HG03432 (cell line): Measurements from ENCODE around the gene STPG4.
"Not testable (repeated sequence)": the region's sequence is repeated elsewhere in the genome, so short reads cannot be mapped to it uniquely, and the experiment has no call there.

Experiments
- ATAC-seq: cut with Tn5 transposase; IDR thresholded peaks from one replicate; pipeline ENCODE4 v1.9.1; 2021; ENCODE audit warnings: mild to moderate bottlenecking, moderate library complexity; ENCODE audit not compliant: unreplicated experiment

The STPG4 gene

DNA sequence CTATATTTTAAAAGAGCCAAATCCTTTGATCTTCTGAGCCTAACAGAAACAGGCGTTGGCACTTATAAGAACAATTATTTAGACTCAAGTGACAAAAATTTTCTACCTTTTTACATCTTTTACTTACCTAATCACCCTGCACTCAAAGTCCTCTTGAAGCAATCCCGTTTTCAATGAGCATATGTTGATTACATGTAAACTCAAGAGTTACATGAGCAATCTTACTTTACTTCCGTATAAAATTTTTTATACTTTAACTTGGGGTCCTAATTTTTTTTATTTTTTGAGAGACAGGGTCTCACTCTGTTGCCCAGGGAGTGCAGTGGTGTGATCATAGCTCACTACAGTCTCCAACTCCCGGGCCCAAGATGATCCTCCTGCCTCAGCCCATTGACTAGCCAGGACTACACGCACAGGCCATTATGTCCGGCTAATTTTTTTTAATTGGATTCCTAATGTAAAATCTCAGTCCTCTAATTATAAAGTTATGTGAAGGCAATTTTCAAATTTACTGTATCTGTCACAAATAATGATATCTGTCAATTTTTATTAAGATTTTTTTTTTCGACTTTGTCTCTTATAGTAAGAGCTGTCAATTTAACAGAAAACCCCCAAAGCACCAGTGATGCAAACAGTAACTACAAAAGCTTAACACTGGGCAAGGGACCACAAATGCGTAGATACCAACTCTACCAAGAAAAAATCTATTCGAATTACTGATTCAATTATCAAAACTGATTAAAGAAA, 19.1 kb upstream of the STPG4 start:
- ATAC-seq, result no peak

DNA sequence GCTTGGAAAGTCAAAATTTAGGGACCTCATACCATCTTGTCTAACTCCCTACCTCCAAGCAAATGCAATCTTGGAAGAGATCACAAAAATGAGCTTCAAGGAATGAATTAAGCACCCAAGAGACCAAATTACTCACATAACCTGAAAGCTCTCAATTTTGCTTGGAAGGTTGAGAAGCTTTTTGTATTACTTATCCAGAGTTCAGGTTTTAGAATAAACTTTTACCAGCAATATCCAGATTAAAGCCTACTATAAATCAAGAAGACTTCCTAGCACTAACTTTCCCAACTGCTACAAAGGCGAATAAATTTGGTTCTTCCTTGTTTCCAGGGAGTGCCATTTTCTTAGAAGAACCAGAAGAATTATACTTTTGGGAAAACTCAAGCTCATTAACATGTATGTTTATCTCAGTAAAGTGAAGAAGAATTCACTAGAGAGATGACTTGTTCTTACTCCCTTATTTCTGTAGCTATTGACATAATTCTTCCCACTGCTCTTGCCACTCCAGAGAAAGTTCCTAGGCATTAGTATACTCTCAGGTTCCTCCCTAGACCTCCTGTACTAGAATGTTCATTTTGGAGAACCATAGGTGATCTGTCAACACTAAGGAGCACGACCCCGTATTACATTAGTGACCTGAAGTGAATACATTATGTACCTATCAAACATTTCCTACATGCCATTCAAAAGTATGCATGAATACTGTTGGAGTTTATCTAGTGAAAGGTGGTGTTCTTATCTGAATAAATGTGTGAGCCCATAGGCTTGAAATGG, 18.0 kb upstream of the STPG4 start:
- no peak for ATAC-seq

DNA sequence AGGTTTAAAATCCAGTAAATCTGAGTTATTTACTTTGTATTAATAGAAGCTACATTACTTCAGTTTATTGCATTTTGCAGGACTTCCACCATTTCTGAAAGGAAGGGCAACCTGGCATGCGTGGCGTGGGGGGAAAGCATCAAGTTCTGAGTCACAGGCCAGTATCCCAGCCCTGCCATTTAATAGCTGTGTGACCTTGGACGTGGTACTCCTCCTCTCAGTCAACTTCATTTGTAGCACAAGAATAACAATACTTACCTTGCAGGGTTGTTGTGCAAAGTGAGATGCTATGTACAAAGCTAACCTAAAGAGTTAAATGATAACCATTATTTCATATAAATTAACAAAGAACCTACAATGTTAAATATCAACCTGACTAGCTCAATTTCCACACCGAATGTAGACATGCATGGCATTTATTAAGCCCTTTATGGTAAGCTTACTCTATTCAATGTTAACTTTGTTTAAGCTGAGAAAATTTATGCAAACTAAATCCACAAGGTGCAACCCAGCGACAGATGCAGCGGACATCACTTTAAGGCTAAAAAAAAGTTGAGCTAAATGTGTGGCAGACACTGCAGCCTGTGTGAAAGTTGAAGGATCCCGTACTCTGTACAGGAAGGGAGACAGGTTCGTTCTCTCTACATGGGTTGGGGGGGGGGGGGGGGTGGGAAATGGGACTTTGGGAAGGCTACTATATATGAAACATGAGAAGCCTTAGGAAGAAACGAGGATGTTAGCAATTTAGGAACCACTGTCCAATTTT, 17.2 kb upstream of the STPG4 start:
- ATAC-seq, result no peak

DNA sequence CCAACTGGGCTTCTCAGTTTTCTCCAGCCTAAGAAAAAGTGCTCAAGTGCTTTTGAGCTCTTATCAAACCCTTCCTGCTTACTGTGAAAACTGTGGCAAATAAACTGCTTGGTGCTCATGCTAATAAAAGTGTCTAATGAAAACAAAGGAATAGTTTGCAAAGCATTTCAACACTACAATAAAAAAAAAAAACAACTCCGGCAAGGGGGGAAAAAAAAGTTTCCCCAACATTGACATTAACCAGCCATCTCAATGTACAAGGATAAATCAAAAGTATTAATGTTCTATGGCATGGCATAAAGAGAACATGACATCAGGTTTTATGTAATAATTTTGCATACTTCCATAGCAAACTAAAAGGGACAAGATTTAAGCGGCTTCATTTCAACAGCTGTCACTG, 14.7 kb upstream of the STPG4 start:
- ATAC-seq, result no peak

DNA sequence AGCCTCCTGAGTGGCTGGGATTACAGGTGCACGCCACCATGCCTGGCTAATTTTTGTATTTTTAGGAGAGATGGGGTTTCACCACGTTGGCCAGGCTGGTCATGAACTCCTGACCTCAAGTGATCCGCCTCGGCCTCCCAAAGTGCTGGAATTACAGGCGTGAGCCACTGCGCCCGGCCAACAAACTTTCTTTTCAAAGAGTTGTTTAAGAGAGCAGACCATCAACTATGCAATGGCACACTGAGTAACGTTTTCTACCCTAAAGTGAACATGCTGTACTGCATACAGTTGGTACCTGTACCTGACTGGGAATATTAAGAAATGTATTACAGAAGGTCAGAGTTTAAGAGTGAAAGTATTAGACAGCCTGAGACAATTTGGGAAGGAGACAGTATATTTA, 13.8 kb upstream of the STPG4 start:
- ATAC-seq, result not testable (repeated sequence)

DNA sequence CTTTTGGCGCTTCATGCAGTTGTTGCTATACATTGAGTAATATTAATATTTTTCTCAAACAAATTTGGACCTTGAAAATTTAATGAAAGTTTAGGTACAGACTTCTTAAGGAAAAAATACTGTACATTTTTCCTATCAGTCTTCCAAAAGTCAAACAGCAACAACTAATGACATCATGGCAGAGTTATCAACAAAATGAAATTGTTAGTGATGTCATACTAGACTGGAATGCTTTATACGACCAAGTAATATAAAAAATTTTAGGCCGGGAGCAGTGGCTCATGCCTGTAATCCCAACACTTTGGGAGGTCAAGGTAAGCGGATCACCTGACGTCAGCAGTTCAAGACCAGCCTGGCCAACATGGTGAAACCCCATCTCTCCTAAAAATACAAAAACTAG, 12.0 kb upstream of the STPG4 start:
- ATAC-seq, result no peak

DNA sequence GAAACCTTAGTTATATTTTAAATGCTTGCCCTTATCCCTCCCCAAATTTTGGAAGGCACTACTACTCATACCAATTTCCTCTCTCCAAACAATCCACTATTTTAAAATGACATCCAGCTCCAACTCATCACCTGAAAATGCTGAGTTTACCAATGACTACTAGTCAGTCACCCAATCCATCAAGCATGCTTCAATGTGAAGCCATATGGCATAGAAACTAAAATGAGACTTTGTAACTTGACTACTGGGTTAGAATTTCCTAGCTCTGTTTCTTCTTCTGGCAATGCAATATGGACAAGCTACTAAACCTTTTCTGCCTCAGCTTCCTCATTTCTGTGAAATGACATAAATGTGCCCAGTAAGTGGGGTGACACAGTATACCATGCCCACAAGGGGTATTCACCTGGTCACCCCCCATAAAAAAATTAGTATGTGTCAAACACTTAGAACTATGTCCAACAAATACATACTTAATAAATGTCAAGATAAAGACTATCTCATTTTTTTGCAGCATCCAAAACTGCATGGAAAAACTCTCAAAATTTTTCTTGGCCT, 10.0 kb upstream of the STPG4 start:
- no peak for ATAC-seq

DNA sequence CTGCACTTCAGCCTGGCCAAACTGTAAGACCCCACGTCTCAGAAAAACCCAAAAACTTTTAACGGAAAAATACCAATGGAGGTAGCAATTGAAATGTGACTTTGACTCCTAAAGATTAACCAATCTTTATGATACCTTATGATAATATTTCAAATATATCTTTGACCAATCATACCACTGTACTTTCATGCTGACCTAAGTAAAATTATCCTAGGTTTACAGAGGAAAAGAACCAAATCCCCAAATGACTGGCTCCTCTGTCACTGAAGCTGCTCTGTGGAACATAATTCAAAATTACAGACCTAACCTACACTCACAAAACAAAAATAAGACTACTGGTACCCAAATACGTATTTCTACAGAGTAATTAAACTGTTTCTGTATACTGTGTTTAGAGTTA, 7.7 kb upstream of the STPG4 start:
- no peak for ATAC-seq

DNA sequence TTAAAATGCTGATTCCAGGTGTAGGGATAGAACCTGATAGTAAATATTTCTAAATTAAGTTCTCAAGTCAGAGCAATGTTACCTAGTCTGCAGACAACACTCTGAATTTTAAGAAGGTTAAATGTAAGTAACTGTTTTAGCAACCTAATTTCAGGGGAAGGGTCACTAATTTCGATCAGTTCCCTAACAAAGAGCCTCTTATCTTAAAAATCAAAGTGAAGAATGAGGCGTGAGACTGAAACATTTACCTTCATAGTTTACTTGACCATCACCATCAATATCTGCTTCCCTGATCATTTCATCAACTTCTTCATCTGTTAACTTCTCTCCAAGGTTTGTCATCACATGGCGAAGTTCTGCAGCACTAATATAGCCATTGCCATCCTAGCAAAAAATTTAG, 6.4 kb upstream of the STPG4 start:
- ATAC-seq, result no peak

DNA sequence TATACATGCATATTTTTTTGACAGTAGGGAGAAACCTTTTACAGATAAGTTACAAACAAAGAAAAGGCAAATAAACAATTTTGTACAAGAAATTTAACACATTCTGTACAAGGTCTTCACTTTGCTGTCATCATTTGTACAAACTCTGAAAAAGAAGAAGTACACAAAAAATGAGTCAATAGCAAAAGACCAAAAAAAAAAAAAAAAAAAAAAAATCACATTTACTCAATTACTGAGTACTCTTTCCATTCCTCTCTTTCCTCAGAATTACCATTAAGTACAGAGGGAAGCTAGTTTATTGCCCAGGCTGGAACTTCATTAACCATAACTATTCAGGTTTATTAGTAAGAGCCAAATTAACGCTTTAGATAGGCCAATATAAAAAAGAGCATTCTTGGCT, 5.6 kb upstream of the STPG4 start:
- no peak for ATAC-seq

DNA sequence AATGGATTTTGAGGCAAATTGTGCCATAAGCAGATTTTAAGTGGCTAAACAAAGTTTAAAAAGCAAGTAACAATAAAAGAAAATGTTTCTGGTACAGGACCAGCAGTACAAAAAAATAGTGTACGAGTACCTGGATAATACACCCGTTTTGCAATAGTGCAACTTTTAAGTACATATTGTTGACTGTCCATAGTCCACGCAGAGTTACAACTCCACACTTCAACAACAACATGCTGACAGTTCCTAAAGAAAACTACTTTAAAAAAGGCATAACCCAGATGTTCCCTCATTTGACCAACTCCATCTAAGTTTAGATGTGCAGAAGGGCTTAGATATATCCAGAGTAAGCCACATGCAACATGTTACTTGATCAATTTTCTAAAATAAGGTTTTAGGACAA, 5.1 kb upstream of the STPG4 start:
- ATAC-seq, result no peak

DNA sequence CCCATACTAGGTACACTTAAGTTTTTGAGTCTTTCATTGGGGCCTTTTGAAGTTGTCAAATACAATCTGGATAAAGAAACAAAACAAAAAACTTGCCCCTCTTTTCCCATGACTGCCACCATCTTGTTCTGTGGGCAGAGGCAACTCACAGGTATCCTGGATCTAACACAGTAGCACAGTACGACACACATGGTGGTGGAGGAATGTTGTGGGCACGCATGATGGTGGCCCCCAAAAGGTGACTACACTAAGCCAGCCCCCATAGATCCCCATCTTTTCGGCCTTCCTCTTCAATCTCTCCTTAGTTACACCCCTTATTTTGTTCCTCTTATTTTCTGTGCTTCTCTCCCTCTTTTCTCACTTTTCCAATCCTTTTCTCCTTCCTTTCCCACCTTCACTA, 4.5 kb upstream of the STPG4 start:
- ATAC-seq, result no peak

DNA sequence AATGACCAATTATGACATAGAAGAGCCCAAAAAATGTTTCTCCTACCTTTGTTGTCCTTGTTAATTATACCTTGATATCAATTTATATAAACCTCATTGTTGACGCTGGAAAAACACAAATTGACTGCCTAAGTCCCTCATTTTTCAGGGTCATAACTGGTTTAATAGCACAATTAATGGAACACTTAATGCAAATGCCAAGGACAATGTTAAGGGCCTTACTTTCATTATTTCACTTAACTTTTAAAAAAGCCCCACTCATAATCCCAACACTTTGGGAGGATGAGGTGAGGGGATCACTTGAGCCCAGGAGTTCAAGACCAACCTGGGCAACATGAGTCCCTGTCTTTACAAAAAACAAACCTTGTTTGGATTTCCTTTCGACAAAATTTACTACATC, 3.5 kb upstream of the STPG4 start:
- no peak for ATAC-seq

DNA sequence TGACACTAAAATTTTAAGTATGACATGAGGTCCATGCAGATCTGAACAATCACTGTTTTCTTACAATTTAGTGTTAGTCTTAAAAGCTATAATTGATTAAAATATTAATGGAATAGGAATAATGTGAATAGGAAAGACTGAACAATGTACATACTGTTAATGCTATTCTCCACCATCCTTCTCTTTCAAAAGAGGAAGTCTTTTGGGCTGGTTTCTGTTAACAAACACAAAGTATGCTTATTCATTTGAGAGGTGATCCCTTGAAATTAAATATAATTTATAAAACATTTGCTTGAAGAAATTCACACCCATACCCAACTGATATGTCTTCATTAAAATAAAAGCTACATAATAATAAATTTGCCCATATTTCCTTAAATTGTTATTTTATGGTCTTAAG, 2.3 kb downstream of the STPG4 start:
- ATAC-seq, result no peak

DNA sequence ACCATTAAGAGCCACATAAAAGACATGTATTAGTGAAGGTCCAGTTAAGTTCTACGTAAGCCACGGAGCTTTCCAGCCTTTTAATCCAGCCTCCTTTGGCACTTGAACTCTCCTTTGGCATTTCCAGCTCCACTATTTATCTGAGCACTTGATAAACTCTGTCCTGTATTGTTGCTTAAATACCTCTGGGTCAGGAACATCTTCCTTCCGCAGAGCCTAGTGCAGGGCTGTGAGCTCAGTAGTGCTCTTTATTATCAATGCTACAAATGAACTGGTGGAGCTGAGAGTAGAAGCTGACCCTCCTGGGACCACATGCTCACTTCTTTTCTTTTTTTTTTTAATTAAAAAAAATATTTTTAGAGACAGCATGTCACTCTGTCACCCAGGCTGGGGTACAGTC, 4.9 kb downstream of the STPG4 start:
- ATAC-seq, result no peak

DNA sequence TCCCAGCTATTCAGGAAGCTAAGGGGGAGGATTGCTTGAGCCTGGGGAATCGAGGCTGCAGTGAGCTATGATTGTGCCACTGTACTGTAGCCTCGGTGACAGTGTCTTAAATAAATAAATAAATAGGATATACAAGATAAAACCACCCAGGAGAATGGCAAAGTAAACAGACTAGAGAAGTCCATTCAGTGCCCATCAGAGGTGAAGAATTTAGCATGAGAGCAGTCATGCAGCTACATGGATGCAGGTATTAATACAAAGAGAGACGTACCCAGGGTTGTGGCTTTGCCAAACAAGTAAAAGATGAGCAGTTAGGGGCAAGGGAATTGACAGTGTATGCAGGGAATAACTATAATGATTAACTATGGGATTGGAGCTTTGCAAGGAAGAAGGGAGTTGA, 8.1 kb downstream of the STPG4 start:
- ATAC-seq, result no peak

DNA sequence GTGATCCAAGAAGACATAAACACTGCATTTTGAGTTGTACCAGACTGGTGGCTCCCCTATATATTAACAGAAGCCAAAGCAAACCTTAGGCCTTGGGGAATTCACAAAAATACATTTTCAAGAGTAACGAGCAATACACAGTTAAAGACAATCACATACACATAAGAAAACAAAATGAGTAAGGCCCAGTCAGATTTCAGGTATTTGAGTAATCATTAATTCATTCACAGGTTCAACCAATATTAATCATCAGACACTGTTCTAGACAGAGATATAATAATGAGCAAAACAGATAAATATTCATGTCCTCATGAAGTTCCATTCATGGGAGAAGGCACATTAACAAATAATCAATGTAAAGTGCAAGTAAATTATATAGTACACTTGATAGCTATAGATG, 9.6 kb downstream of the STPG4 start:
- no peak for ATAC-seq

DNA sequence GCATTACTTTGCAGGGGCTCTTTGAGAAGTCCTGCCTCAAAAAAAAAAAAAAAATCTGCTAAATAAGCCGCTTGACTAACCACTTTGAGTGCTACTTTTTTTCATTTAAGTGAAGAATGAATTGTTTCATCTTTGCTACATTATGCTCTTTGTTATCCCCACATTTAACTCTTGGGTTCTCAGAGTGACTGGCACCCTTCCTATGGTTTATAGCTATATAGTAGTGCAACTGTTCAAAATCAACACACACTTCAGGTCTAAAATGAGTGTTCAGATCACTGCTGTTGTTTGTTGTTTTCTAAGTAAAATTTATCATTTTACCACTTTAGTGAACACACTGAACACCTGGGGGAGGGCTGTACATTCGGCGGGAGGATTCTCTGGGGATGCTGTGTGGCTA, 13.6 kb downstream of the STPG4 start:
- ATAC-seq, result no peak

DNA sequence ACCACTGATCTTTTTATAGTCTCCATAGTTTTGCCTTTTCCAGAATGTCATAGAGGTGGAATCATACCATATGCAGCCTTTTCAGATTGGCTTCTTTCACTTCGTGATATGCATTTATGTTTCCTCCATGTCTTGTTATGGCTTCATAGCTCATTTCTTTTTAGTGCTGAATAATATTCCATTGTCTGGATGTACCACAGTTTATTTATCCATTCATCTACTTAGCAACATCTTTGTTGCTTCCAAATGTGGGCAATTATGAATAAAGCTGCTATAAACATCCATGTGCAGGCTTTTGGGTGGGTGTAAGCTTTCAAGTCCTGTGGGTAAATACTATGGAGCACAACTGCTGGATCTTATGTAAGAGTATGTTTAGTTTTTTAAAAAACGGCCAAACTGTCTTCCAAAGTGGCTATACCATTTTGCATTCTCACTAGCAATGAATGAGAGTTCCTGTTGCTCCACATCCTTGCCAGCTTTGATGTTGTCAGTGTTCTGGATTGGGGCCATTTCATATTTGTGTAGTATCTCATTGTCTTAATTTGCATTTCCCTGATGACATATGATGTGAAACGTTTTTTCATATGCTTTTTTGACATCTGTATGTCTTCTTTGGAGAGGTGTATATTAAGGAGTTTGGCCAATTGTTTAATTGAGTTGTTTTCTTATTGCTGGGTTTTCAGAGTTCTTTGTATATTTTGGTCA, 20.6 kb downstream of the STPG4 start:
- ATAC-seq, result no peak

DNA sequence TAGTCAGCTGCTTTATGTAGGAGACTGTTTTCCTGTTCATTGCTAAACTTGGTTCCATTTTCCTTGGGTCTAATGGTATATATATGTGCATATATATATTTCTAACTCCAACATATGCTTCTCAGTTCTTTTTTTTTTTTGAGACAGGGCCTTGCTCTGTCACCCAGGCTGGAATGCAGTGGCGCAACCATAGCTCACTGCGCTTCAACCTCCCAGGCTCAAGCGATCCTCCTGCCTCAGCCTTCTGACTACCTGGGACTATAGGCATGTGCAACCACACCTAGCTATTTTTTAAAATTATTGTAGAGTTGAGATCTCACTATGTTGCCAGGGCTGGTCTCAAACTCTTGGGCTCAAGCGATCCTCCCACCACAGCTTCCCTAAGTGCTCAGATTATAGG, 22.1 kb downstream of the STPG4 start:
- ATAC-seq, result no peak

DNA sequence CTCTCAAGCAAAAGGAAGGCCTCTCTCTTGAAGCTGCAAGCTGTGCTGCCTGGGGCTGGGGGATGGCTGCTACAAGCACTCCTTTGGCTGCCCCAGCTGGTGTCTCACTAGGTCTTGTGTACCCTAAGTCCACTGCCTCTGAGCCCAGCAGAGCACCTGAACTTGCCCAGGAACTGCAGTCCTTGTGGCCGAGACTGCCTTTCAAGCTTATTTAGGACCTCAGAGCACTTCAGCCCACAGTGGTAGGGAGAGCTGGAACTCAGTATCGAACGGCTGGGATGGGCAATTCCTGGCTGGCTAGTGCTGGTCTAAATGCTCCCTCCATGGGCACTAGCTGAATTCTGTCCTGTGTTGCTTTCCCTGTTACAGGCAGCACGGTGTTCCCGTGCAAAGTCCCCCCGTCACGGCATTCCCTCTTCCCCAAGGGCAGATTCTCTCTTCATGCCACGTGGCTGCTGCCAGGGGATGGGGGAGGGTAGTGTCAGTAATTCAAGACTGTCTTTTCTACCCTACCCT, 25.9 kb downstream of the STPG4 start:
- no peak for ATAC-seq
